ENCODE results near the gene PAQR7. TPM values are rescaled to one million over a fixed set of nuclear protein-coding genes. Genes with fewer than 3 reads are reported as not detected.
A peak's percentile ranks its signal among the peaks of the same experiment; 100 is the strongest.

The PAQR7 gene
- total RNA-seq, 1 donor from 2014 or later: 11.9 TPM

GRCh38 chr1:25876693-25877077 is 1.2 kb upstream of the PAQR7 start:
- DNase-seq (ENCODE audit: low read depth): no peak
- H3K36me3 ChIP-seq (ENCODE audit: control insufficient read depth, insufficient read depth, low read length): no peaks in the 10 kb centered on the region
- no peak for TF ChIP-seq CTCF (IDR thresholded peaks at IDR 0.05; ENCODE audit: insufficient read depth, low read length, poor library complexity, severe bottlenecking)
- no peak overlapping the region for H3K4me3 ChIP-seq (ENCODE audit: low read depth, low read length)
- H3K27me3 ChIP-seq (ENCODE audit: control insufficient read depth, insufficient read depth, low read length): no peaks in the 10 kb centered on the region

- Histone ChIP-seq H3K27me3 (ENCODE audit: control insufficient read depth, insufficient read depth, low read length) (no peaks in the 10 kb centered on the region), H3K36me3 (ENCODE audit: control insufficient read depth, insufficient read depth, low read length) (no peaks in the 10 kb centered on the region), H3K4me3 (ENCODE audit: low read depth, low read length) (peak overlapping the region; percentile 43)
- DNase-seq (ENCODE audit: low read depth): no peak
- TF ChIP-seq CTCF (IDR thresholded peaks at IDR 0.05; ENCODE audit: insufficient read depth, low read length, poor library complexity, severe bottlenecking): no peak
Measured at GRCh38 chr1:25875856-25876692, 566 bp upstream of the PAQR7 start.

GRCh38 chr1:25874635-25875153 is 814 bp downstream of the PAQR7 start:
- DNase-seq (ENCODE audit: low read depth): no peak
- no peak for TF ChIP-seq CTCF (IDR thresholded peaks at IDR 0.05; ENCODE audit: insufficient read depth, low read length, poor library complexity, severe bottlenecking)
- H3K4me3 ChIP-seq (ENCODE audit: low read depth, low read length): peak overlapping the region; percentile 43

GRCh38 chr1:25874209-25874608 is 1.3 kb downstream of the PAQR7 start:
- no peaks in the 10 kb centered on the region for H3K36me3 ChIP-seq (ENCODE audit: control insufficient read depth, insufficient read depth, low read length)
- H3K27me3 ChIP-seq (ENCODE audit: control insufficient read depth, insufficient read depth, low read length): no peaks in the 10 kb centered on the region
- TF ChIP-seq CTCF (IDR thresholded peaks at IDR 0.05; ENCODE audit: insufficient read depth, low read length, poor library complexity, severe bottlenecking): no peak
- no peak for DNase-seq (ENCODE audit: low read depth)
- peak overlapping the region; percentile 43 for H3K4me3 ChIP-seq (ENCODE audit: low read depth, low read length)

More at GRCh38 chr1:25874635-25875153, 814 bp downstream of the PAQR7 start:
- no peaks in the 10 kb centered on the region for H3K27me3 ChIP-seq (ENCODE audit: control insufficient read depth, insufficient read depth, low read length)
- no peaks in the 10 kb centered on the region for H3K36me3 ChIP-seq (ENCODE audit: control insufficient read depth, insufficient read depth, low read length)

DNA sequence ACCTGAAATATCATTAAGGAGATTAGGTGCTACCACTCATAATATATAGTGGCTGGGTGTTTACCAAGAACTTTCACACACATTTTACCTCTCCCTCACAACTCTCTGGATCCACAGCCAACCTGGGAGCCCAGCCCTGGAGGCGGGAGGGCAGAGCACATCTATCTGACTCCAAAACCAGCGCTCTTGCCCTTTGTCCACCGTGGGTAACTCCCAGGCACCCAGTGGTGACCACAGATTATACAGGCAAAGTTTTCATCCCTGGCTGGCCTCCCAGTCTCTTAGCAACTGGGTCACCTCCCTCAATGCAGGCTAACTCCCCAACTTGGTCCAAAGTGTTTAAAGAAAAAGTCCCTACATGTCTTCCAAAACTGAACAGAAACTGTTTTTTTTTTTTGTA is 2.4 kb downstream of the PAQR7 start:
- no peaks in the 10 kb centered on the region for H3K36me3 ChIP-seq (ENCODE audit: control insufficient read depth, insufficient read depth, low read length)
- no peaks in the 10 kb centered on the region for H3K27me3 ChIP-seq (ENCODE audit: control insufficient read depth, insufficient read depth, low read length)
- TF ChIP-seq CTCF (IDR thresholded peaks at IDR 0.05; ENCODE audit: insufficient read depth, low read length, poor library complexity, severe bottlenecking): no peak
- DNase-seq (ENCODE audit: low read depth): no peak
- no peak overlapping the region for H3K4me3 ChIP-seq (ENCODE audit: low read depth, low read length)
